H1 (cell line): ENCODE measurements around the gene RGS11. TPM values are rescaled to one million over a fixed set of nuclear protein-coding genes. Genes with fewer than 3 reads are reported as not detected.
A peak's percentile ranks its signal among the peaks of the same experiment; 100 is the strongest.

Source experiments
- CBX5 ChIP-seq: fragments of 300-800, 300-1000 bp; sonication (generic); IDR thresholded peaks from 2 replicates; pipeline ENCODE4 v1.7.1; 2016; ENCODE audit warnings: antibody characterized with exemption, low read length, low read depth
- CHD2 ChIP-seq: IDR thresholded peaks from 2 replicates; pipeline ENCODE4 v1.6.1; 2012; ENCODE audit warnings: low read length, improper control_type of control experiment
- CTBP2 ChIP-seq: IDR thresholded peaks from 2 replicates; pipeline ENCODE4 v1.7.0; 2011; ENCODE audit warnings: borderline replicate concordance, mild to moderate bottlenecking, moderate library complexity, mixed read lengths, low read length; ENCODE audit not compliant: insufficient read depth, insufficient read length
- HDAC6 ChIP-seq: IDR thresholded peaks from one replicate; pipeline ENCODE4 v1.7.1; 2012; ENCODE audit warnings: low read depth, mild to moderate bottlenecking, inconsistent platforms, low read length, moderate library complexity
- JUN ChIP-seq: IDR thresholded peaks from 2 replicates; pipeline ENCODE4 v1.6.1; 2011; ENCODE audit warnings: low read depth, mild to moderate bottlenecking, improper control_type of control experiment, low read length
- KDM4A ChIP-seq: IDR thresholded peaks from one replicate; pipeline ENCODE4 v1.7.1; 2012; ENCODE audit warnings: low read depth, mild to moderate bottlenecking, moderate library complexity, low read length, inconsistent platforms; ENCODE audit not compliant: severe bottlenecking
- KDM5A ChIP-seq: fragments of 200-600 bp; IDR thresholded peaks from 2 replicates; pipeline ENCODE4 v1.7.1; 2012; ENCODE audit warnings: mild to moderate bottlenecking, low read length, inconsistent platforms, mixed read lengths
- NRF1 ChIP-seq: IDR thresholded peaks from 2 replicates; pipeline ENCODE4 v1.6.1; 2011; ENCODE audit warnings: mild to moderate bottlenecking, low read depth, low read length, improper control_type of control experiment
- PHF8 ChIP-seq: fragments of 200-600 bp; sonication (generic); conservative IDR thresholded peaks from 2 replicates; pipeline ENCODE4 v1.7.1; 2012; ENCODE audit warnings: low read depth, mild to moderate bottlenecking, inconsistent platforms, low read length, moderate library complexity
- POLR2A ChIP-seq, 2 experiments: IDR thresholded peaks; 1 replicate in 1 of 2; 2 replicates in 1 of 2; pipeline ENCODE4 v1.6.1; 2011; ENCODE audit warnings: low read depth in 2 of 2, low read length in 2 of 2, mild to moderate bottlenecking in 2 of 2; ENCODE audit errors: control extremely low read depth in 1 of 2
- RBBP5 ChIP-seq: IDR thresholded peaks from 2 replicates; pipeline ENCODE4 v1.7.1; 2012; ENCODE audit warnings: low read depth, mild to moderate bottlenecking, inconsistent platforms, low read length, moderate library complexity, borderline replicate concordance
- RNF2 ChIP-seq: fragments of 200-900, 300-1000 bp; sonication (generic); IDR thresholded peaks from 2 replicates; pipeline ENCODE4 v1.7.1; 2016; ENCODE audit warnings: borderline replicate concordance, low read depth, mild to moderate bottlenecking, antibody characterized with exemption, low read length; ENCODE audit not compliant: poor library complexity, severe bottlenecking; ENCODE audit errors: missing control alignments
- SAP30 ChIP-seq: fragments of 300-600 bp; sonication (generic); IDR thresholded peaks from 2 replicates; pipeline ENCODE4 v1.7.1; 2012; ENCODE audit warnings: low read length, moderate library complexity, mild to moderate bottlenecking, inconsistent platforms; ENCODE audit not compliant: insufficient read depth, insufficient replicate concordance
- SIN3A ChIP-seq, 2 experiments: IDR thresholded peaks in 1 of 2; conservative IDR thresholded peaks in 1 of 2; 2 replicates each; pipeline ENCODE4 v1.6.1; 2011 to 2012; ENCODE audit warnings: low read length in 2 of 2, improper control_type of control experiment in 1 of 2, low read depth in 1 of 2, mild to moderate bottlenecking in 1 of 2
- SP2 ChIP-seq: IDR thresholded peaks from 2 replicates; pipeline ENCODE4 v1.6.1; 2012; ENCODE audit warnings: mild to moderate bottlenecking, low read length, inconsistent platforms
- SRF ChIP-seq: IDR thresholded peaks from 2 replicates; pipeline ENCODE4 v1.6.1; 2011; ENCODE audit warnings: mild to moderate bottlenecking, low read depth, low read length, moderate library complexity
- TAF7 ChIP-seq: optimal IDR thresholded peaks from 2 replicates; pipeline ENCODE3; 2011; ENCODE audit warnings: low read depth, mild to moderate bottlenecking, inconsistent platforms, low read length, moderate library complexity, borderline replicate concordance
- YY1 ChIP-seq: IDR thresholded peaks from 2 replicates; pipeline ENCODE4 v1.6.1; 2011; ENCODE audit warnings: low read depth, mild to moderate bottlenecking, low read length
- polyA plus RNA-seq, 7 experiments: library from polyadenylated mRNA; depleted of rRNA in 3 of 7; stranded (reverse) in 5 of 7; unstranded in 2 of 7; fragments of >200 nt in 5 of 7; fragments of 200-250 nt in 2 of 7; gene quantifications; 1 replicate in 5 of 7; 2 replicates in 1 of 7; 4 replicates in 1 of 7; pipeline versions ENCODE4 v1.2.1 to v1.2.3, GENCODE V29; 2011 to 2013; ENCODE audit warnings: missing spikeins in 2 of 7, mixed read lengths in 2 of 7
- total RNA-seq: library from RNA; stranded (reverse); fragmentation: NEBNext Ultra II Directional; extraction: Animal tissue kit (Norgen Biotek cat#: 25700); gene quantifications from 2 replicates; pipeline ENCODE4 v1.2.1, GENCODE V29; 2021
- TF ChIP-seq, protein P1 (sequence below): IDR thresholded peaks from 2 replicates; pipeline ENCODE4 v1.6.1; 2011; ENCODE audit warnings: low read depth, mild to moderate bottlenecking, low read length; ENCODE audit not compliant: insufficient read depth
- TF ChIP-seq, protein P2 (sequence below): IDR thresholded peaks from 2 replicates; pipeline ENCODE4 v1.6.1; 2012; ENCODE audit warnings: inconsistent platforms
- TF ChIP-seq, protein P3 (sequence below): IDR thresholded peaks from 2 replicates; pipeline ENCODE4 v1.6.1; 2012; ENCODE audit warnings: inconsistent platforms

RGS11 gene
- total and polyA plus RNA-seq, 2 of the 8 experiments (the other 6 are each of a cell fraction or from before 2014, with no cell fraction given) = 0.84 to 1.2 TPM

DNA sequence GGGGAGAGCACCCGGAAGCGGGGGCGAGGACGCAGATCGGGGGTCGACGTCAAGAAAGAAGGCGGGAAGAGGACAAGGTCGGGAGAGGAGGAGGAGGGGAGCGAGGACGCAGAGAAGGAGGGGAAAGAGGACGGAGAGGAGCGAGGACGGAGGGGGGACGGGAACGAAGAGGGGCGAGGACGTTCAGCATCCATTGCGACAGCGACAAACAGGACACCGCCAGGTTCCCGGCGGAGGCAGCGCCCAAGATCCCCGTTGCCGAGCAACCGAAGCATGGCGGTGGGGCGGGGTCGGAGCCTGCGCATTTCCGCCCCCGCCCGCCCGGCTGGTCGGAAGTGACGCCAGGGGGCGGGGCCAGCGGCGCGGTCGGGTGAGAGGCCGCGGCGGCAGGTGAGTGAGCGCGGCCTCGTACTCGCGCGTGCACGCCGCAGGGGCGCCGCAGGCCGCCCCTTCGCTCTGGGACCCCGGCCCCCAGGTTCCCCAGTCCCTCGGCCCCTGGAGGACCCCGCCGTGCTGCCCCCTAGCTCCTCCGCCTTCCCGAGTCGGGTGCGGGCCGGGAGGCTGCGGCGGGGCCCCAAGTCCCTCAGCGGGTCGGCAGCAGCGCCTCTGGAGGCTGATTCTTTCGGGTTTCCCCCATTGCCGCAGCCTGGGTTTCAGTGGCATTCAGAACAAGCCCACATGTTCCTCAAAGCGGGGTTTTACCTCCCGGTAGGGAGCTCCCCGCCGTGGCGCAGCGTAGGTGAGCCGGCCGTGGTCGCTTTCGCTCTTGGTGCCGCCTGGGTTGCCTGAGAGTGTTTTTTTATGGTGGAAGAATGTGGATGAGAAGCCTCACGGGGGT, 41.1 kb downstream of the RGS11 start, which contains the start of gene FAM234A (continued):
- TF ChIP-seq HDAC6 (no peak), SP2 (no peak), KDM5A (no peak), SRF (peak; percentile 18; the same call in 1 of the 2 replicates), CBX5 (no peak), CTBP2 (no peak), SAP30 (peak; percentile 84), CHD2 (no peak), KDM4A (peak; percentile 58), RBBP5 (0 out of 2 replicates have a peak, but pooled peaks have one; percentile 24), JUN (no peak), NRF1 (0 out of 2 replicates have a peak, but pooled peaks have one; percentile 7), SIN3A (conservative IDR thresholded peaks at IDR 0.05 in 1 of 2, IDR thresholded peaks at IDR 0.05 in 1 of 2; ENCODE audit: low read depth in 1 of 2, low read length in 2 of 2) (peak; percentile 63 to 71; a peak in 1 of 4 replicates), POLR2A (IDR thresholded peaks at IDR 0.05; ENCODE audit: control extremely low read depth in 1 of 2, low read depth in 2 of 2, low read length in 2 of 2) (peak; percentile 92 to 95), PHF8 (peak; percentile 96), RNF2 (no peak), YY1 (no peak), TAF7 (peak; percentile 86)
- TF ChIP-seq, protein P1, sequence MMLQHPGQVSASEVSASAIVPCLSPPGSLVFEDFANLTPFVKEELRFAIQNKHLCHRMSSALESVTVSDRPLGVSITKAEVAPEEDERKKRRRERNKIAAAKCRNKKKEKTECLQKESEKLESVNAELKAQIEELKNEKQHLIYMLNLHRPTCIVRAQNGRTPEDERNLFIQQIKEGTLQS = no peak
- TF ChIP-seq, protein P2, sequence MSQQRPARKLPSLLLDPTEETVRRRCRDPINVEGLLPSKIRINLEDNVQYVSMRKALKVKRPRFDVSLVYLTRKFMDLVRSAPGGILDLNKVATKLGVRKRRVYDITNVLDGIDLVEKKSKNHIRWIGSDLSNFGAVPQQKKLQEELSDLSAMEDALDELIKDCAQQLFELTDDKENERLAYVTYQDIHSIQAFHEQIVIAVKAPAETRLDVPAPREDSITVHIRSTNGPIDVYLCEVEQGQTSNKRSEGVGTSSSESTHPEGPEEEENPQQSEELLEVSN = peak; percentile 92
- TF ChIP-seq, protein P3, sequence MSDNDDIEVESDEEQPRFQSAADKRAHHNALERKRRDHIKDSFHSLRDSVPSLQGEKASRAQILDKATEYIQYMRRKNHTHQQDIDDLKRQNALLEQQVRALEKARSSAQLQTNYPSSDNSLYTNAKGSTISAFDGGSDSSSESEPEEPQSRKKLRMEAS = peak; percentile 91; the same call in 1 of the 2 replicates
